Measurements from ENCODE around the gene FNTB. TPM values are rescaled to one million over a fixed set of nuclear protein-coding genes. Genes with fewer than 3 reads are reported as not detected.

Gene FNTB
- total and polyA plus RNA-seq, 8 donors = 4.6 to 9.5 (median 6.7) TPM

DNA sequence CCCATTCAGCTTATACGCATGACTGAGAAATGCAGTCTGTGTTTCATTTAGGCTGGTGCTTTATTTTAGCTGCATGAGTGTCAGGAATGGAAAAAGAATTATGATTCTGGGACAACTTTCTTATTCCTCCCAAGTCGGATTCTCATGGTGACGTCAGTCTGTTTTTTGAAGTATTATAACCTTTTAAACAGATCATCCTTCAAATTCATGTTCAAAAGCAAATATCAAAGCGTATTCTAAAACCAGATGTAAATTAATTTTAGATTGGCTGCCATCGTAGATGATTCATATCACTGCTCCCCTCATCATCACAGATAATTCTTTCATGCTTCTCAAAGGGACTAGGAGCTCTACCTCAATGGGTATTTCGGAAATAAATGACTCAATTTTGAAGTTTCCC is 15.0 kb downstream of the FNTB start:
- no peaks in the 10 kb centered on the region for H3K27me3 ChIP-seq
- TF ChIP-seq, protein P1, sequence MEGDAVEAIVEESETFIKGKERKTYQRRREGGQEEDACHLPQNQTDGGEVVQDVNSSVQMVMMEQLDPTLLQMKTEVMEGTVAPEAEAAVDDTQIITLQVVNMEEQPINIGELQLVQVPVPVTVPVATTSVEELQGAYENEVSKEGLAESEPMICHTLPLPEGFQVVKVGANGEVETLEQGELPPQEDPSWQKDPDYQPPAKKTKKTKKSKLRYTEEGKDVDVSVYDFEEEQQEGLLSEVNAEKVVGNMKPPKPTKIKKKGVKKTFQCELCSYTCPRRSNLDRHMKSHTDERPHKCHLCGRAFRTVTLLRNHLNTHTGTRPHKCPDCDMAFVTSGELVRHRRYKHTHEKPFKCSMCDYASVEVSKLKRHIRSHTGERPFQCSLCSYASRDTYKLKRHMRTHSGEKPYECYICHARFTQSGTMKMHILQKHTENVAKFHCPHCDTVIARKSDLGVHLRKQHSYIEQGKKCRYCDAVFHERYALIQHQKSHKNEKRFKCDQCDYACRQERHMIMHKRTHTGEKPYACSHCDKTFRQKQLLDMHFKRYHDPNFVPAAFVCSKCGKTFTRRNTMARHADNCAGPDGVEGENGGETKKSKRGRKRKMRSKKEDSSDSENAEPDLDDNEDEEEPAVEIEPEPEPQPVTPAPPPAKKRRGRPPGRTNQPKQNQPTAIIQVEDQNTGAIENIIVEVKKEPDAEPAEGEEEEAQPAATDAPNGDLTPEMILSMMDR (IDR thresholded peaks at IDR 0.05) = no peak
- ATAC-seq = no peak
- H3K4me1 ChIP-seq = no peaks in the 10 kb centered on the region
- H3K9me3 ChIP-seq = no peaks in the 10 kb centered on the region
- WGBS, 2 donors = 95 to 99% methylated on average over 6 of the region's 6 CpGs
- no peak overlapping the region for H3K27ac ChIP-seq
- no peaks in the 10 kb centered on the region for H3K36me3 ChIP-seq
- intact Hi-C loops (cut with DNase I) = no loop called here
- H3K4me3 ChIP-seq = no peak overlapping the region
- DNase-seq = no peak
- FAIRE-seq = no peak

DNA sequence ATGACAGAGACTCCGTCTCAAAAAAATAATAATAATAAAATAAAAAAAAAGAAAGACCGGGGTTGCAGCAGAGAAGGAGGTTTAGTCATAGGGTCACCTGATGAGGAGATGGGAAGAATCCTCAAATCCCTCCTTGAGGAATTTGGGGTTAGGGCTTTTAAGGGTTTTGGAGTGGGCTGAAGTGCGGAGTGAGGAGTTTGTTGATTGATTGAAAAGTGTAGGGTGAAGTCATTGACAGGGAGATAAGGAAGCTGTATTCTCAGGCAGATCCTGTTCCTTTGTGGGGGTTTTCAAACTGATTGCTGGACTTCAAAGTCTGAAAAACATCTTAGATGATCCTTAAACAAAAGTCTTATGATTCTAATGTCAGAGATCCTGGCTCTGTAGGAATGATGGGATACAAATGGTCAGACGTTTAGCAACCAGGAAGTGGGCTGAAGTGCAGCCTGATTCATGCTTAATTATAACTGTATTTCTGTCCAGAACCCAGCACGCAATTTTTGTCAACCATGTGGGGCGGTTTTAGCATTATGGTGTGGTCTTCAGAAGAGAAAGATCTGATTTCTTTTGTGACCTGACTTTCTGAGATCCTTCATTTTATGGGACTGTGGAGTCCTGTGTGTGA is 16.0 kb downstream of the FNTB start:
- H3K27ac ChIP-seq = no peak overlapping the region
- no peaks in the 10 kb centered on the region for H3K36me3 ChIP-seq
- TF ChIP-seq, protein P1 (IDR thresholded peaks at IDR 0.05) = no peak
- 77 to 81% methylated on average over 6 of the region's 6 CpGs for WGBS, 2 donors
- no peak for DNase-seq
- FAIRE-seq = no peak
- H3K4me3 ChIP-seq = no peak overlapping the region
- intact Hi-C loops (cut with DNase I) = no loop called here
- no peaks in the 10 kb centered on the region for H3K9me3 ChIP-seq
- H3K27me3 ChIP-seq = no peaks in the 10 kb centered on the region
- ATAC-seq = peak in 1 of 4 donors; percentile 32
- no peaks in the 10 kb centered on the region for H3K4me1 ChIP-seq

DNA sequence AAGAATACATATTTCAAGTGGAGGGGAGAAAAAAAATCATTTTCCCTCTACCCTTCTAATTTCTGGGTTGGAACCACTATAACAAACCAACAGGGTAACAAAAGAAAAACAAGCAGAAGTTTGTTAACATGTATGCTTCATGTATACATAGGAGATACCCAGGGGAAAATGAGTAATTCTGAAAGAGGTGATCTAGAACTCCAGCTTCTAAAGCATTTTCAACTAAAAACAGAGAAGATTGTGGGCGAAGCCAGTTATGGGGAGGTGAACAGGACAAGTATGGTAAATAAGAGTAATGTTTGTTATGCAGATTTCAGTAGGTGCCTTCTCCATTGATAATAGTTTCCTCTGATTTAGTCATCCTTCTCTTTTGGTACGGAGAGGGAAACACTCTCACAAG is 16.7 kb downstream of the FNTB start:
- no peak for FAIRE-seq

DNA sequence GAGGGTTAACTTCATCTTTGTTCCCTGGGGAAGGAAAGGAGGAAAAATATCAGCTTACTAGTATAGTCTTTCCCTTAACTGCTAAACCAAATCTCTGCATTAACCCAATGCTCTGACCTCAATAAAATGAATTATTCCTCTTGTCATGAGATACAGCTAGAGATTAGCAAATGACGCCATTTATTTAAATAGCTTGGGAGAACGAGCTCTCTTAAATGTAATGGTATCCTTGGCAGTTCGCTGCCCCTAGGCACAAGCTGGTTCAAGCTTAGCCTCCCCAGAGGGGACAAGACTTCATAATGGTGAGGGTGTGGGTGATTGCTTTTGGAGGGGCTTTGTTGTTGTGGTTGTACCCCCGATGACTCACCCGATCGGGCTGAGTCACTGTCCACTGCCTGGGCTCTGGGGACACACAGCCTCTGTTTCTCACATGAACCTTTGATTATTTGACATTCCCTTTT is 19.6 kb downstream of the FNTB start:
- DNase-seq (no peak), FAIRE-seq (no peak), ATAC-seq (no peak)
- 92 to 97% methylated on average over 6 of the region's 6 CpGs for WGBS, 2 donors
- intact Hi-C loops (cut with DNase I) = no loop called here
- Histone ChIP-seq H3K4me3 (no peak overlapping the region), H3K36me3 (no peaks in the 10 kb centered on the region), H3K4me1 (no peaks in the 10 kb centered on the region), H3K9me3 (no peaks in the 10 kb centered on the region), H3K27ac (no peak overlapping the region), H3K27me3 (no peaks in the 10 kb centered on the region)
- TF ChIP-seq, protein P1 (IDR thresholded peaks at IDR 0.05) = no peak

More for the DNA sequence above, 16.7 kb downstream of the FNTB start:
- intact Hi-C loops (cut with DNase I) = no loop called here
- Histone ChIP-seq H3K27me3 (no peaks in the 10 kb centered on the region), H3K4me1 (no peaks in the 10 kb centered on the region), H3K27ac (no peak overlapping the region), H3K4me3 (no peak overlapping the region), H3K36me3 (no peaks in the 10 kb centered on the region), H3K9me3 (no peaks in the 10 kb centered on the region)
- no peak for DNase-seq
- WGBS, 2 donors = 92 to 93% methylated on average over 2 of the region's 2 CpGs
- TF ChIP-seq, protein P1 (IDR thresholded peaks at IDR 0.05) = no peak
- ATAC-seq = no peak

DNA sequence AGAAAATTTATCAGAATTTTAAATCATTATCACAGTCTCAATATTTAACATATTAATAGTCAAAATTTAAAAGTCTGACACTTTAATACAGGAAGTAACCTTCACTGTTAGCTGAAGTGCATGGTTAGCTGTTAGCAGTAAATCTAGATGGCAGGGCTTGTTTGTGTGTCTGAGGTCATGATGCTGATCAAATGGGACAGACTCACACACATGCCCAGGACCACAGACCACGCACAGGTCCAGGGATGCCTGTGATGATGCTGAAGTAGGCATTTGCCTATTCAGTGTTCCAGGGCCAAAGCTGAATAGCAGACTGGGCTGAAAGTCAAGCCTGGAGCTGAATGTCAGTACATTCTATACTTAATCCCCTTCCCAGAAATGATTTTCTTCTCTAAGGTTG is 20.5 kb downstream of the FNTB start:
- intact Hi-C loops (cut with DNase I) = no loop called here
- FAIRE-seq = no peak
- no peak for ATAC-seq
- Histone ChIP-seq H3K4me1 (no peaks in the 10 kb centered on the region), H3K27ac (no peak overlapping the region), H3K4me3 (no peak overlapping the region), H3K9me3 (no peaks in the 10 kb centered on the region), H3K36me3 (no peaks in the 10 kb centered on the region), H3K27me3 (no peaks in the 10 kb centered on the region)
- no peak for DNase-seq
- TF ChIP-seq, protein P1 (IDR thresholded peaks at IDR 0.05) = no peak
- WGBS, 2 donors = 94 to 100% methylated on average over 1 of the region's 1 CpG

Data from pancreas (tissue), 10 donors.